ENCODE measurements around the gene ENTPD2.

DNA sequence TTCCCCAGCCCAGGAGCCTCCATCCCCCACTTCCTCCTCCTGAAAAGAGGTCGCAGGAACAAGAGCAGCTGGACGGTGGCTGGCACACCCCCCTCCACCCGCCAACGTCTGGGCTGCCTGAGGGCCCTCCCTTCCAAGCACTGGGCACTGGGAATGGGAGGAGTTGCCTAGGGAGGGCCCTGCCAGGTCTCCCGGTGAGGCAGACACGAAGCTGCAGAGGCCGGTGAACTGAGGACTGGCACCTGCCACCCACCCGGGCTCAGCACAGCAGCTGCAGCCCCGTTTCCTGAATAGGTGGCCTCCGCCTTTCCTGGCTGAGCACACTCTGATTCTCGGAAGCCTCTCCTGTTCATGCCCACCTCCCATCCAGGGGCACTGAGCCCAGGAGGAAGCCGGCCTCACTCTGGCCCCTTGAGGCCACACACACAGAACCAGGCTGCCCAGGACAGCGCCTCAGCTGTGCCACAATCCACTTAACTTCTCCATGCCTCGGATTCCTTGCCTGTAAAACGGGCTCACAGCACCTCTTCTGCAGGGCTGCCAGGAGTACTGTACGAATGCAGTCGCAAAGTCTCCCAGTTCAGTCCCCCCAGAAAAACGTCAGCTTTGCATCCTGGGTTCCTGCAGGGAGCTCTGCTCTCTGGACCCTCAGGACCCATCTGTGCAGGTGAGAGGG lies 9.2 kb downstream of the ENTPD2 start:
- TF ChIP-seq SP1 (IDR thresholded peaks at IDR 0.05) (no peak), FOXA1 (IDR thresholded peaks at IDR 0.05) (no peak), JUND (IDR thresholded peaks at IDR 0.05) (no peak), ZBTB33 (IDR thresholded peaks at IDR 0.05) (no peak)
- TF ChIP-seq, protein P1, sequence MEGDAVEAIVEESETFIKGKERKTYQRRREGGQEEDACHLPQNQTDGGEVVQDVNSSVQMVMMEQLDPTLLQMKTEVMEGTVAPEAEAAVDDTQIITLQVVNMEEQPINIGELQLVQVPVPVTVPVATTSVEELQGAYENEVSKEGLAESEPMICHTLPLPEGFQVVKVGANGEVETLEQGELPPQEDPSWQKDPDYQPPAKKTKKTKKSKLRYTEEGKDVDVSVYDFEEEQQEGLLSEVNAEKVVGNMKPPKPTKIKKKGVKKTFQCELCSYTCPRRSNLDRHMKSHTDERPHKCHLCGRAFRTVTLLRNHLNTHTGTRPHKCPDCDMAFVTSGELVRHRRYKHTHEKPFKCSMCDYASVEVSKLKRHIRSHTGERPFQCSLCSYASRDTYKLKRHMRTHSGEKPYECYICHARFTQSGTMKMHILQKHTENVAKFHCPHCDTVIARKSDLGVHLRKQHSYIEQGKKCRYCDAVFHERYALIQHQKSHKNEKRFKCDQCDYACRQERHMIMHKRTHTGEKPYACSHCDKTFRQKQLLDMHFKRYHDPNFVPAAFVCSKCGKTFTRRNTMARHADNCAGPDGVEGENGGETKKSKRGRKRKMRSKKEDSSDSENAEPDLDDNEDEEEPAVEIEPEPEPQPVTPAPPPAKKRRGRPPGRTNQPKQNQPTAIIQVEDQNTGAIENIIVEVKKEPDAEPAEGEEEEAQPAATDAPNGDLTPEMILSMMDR (IDR thresholded peaks at IDR 0.05; ENCODE audit: low read depth, low read length, missing input control): no peak
